ENCODE measurements around the gene LOXL3.
"Not testable (repeated sequence)": the region's sequence is repeated elsewhere in the genome, so short reads cannot be mapped to it uniquely, and the experiment has no call there.

LOXL3 gene

GRCh38 chr2:74493546-74493945 lies 60.2 kb downstream of the LOXL3 start:
- DNase-seq (ENCODE audit: low spot score), result no peak

GRCh38 chr2:74491648-74492544 lies 61.8 kb downstream of the LOXL3 start:
- no peak for DNase-seq (ENCODE audit: low spot score)
- no peak for FAIRE-seq

More at GRCh38 chr2:74493546-74493945, 60.2 kb downstream of the LOXL3 start:
- no peak for FAIRE-seq

GRCh38 chr2:74489906-74490305 lies 63.8 kb downstream of the LOXL3 start:
- FAIRE-seq, result no peak

GRCh38 chr2:74488643-74489481 lies 64.9 kb downstream of the LOXL3 start:
- DNase-seq (ENCODE audit: low spot score) (no peak), FAIRE-seq (no peak)

More at GRCh38 chr2:74489906-74490305, 63.8 kb downstream of the LOXL3 start:
- no peak for DNase-seq (ENCODE audit: low spot score)

DNA sequence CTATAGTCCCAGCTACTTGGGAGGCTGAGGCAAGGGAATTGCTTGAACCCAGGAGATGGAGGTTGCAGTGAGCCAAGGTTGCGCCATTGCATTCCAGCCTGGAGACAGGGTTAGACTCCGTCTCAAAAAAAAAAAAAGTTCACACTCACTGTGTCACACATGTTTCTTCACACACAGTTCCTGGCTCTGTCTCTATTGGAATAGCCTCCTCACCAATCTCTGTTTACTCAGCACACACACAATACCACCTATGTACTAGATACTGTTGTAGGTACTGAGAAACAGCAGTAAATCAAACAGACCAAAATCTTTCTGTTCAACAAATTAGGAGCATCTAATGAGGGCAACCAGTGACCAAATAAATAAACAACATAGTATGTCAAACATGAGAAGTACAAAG lies 67.6 kb downstream of the LOXL3 start:
- no peak for DNase-seq (ENCODE audit: low spot score)

DNA sequence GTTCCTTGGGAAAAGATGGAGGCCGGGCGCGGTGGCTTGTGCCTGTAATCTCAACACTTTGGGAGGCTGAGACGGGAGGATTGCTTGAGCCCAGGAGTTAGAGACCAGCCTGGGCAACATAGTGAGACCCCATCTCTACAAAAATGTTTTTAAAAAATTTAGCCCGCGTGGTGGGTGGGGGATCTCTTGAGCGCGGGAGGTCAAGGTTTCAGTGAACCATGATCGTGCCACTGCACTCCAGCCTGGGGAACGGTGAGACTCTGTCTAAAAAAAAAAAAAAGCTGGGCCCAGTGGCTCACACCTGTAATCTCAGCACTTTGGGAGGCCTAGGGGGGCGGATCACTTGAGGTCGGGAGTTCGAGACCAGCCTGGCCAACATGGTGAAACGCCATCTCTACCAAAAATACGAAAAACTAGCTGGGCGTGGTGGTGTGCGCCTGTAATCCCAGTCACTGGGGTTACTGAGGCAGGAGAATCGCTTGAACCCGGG lies 70.0 kb downstream of the LOXL3 start:
- not testable (repeated sequence) for DNase-seq (ENCODE audit: low spot score); FAIRE-seq

More for the DNA sequence above, 67.6 kb downstream of the LOXL3 start:
- no peak for FAIRE-seq

DNA sequence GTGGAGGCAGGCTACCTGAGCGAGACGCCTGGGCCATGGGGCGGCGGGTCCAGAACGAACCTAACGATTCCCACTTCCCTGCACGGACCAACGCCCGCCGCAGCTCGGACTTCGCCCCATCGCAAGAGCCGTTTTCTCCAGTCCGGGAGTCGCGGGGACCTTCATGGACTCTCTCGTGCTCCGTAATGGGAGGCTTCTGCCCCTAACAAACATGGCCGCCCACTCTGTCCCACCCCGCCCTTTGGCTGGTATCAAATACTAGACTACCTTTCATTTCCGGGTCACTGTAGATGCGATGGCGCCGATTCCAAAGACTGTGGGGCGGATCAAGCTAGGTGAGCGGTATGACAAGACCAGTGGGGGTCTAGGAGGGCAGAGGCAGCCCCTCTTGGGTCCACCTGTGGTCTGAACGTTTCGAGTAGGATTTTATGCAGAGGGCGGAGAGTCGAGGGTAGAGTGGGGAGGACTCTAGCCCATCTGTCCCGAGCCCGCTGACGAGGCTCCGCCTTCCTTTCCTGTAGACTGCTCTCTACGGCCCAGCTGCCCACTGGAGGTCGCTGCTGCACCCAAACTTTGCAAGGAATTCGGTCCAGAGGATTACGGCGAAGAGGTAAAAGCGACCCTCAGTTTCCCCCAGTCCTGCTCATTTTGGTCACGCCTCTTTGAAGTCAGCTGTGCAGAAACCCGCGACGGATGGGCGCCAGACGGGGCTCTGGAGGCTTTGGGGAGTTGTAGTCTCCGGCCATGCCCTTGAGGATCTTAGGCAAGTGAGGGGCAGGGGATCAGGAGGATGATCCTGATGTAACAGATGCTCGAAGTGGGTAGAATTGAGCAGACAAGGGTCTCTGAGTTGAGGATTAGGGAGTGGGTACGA lies 70.7 kb downstream of the LOXL3 start, which contains the start of the genes CCDC142 and TTC31:
Gene CCDC142 (minus strand): TSS at position 198 of the 874 bp plus-strand sequence. CDS start 161 bp downstream, at position 37.
Gene TTC31 (plus strand): TSS at position 281 of the 874 bp plus-strand sequence. CDS start 15 bp downstream, at position 296.
- peak; percentile 87 for DNase-seq (ENCODE audit: low spot score)
- FAIRE-seq, result peak; percentile 44

Measured in RCC 7860 (cell line).